ENCODE results near the gene SET. TPM values are rescaled to one million over a fixed set of nuclear protein-coding genes. Genes with fewer than 3 reads are reported as not detected.

SET gene
- total RNA-seq, 1 experiment from 2014 or later, result 1,129 TPM

- TF ChIP-seq ETV6 (CRISPR knock-in tag; IDR thresholded peaks at IDR 0.05) (peak; percentile 23; the same call in 1 of the 2 replicates), MLX (CRISPR knock-in tag; IDR thresholded peaks at IDR 0.05) (no peak), PRDM15 (CRISPR knock-in tag; IDR thresholded peaks at IDR 0.05) (no peak), FOXP4 (CRISPR knock-in tag; IDR thresholded peaks at IDR 0.05) (no peak), NFATC4 (CRISPR knock-in tag; IDR thresholded peaks at IDR 0.05) (no peak), MYBL2 (CRISPR knock-in tag; IDR thresholded peaks at IDR 0.05) (no peak), ZMAT4 (CRISPR knock-in tag; IDR thresholded peaks at IDR 0.05) (no peak), SMAD4 (CRISPR knock-in tag; IDR thresholded peaks at IDR 0.05) (no peak), AR (CRISPR knock-in tag; IDR thresholded peaks at IDR 0.05) (no peak), OVOL2 (CRISPR knock-in tag; IDR thresholded peaks at IDR 0.05; ENCODE audit: borderline replicate concordance) (no peak), FOXK1 (CRISPR knock-in tag; IDR thresholded peaks at IDR 0.05) (no peak), USF2 (CRISPR knock-in tag; IDR thresholded peaks at IDR 0.05) (peak; percentile 92), ZNF232 (CRISPR knock-in tag; IDR thresholded peaks at IDR 0.05) (no peak), FOXP1 (CRISPR knock-in tag; IDR thresholded peaks at IDR 0.05; ENCODE audit: borderline replicate concordance) (no peak), ERG (CRISPR knock-in tag; IDR thresholded peaks at IDR 0.05) (no peak)
These were observed 4.5 kb upstream of the SET start (continued) for GRCh38 chr9:128684325-128685199.
